HepG2 (cell line): ENCODE data around the gene PMM2. TPM values are rescaled to one million over a fixed set of nuclear protein-coding genes. Genes with fewer than 3 reads are reported as not detected.

Experiments used
- CHD4 ChIP-seq: fragments of 200-600 bp; sonication (generic); IDR thresholded peaks from 2 replicates; pipeline ENCODE4 v1.7.0; 2017; ENCODE audit warnings: mild to moderate bottlenecking, low read length, borderline replicate concordance
- FOSL1 ChIP-seq: sonication (generic); formaldehyde crosslinking; IDR thresholded peaks from 2 replicates; pipeline ENCODE4 v1.9.0; 2021; ENCODE audit warnings: missing genetic modification reagents, borderline replicate concordance
- FOSL2 ChIP-seq: sonication (generic); formaldehyde crosslinking; IDR thresholded peaks from 2 replicates; pipeline ENCODE4 v1.4.0; 2020; ENCODE audit warnings: missing genetic modification reagents
- JUN ChIP-seq: sonication (generic); formaldehyde crosslinking; IDR thresholded peaks from 2 replicates; pipeline ENCODE4 v1.4.0; 2020; ENCODE audit warnings: mild to moderate bottlenecking, missing genetic modification reagents
- JUNB ChIP-seq: sonication (generic); formaldehyde crosslinking; IDR thresholded peaks from 2 replicates; pipeline ENCODE4 v1.8.0; 2022; ENCODE audit warnings: missing genetic modification reagents, mild to moderate bottlenecking, borderline replicate concordance
- NFYC ChIP-seq: IDR thresholded peaks from 2 replicates; pipeline ENCODE4 v1.6.1; 2016; ENCODE audit warnings: missing genetic modification reagents, missing compliant biosample characterization
- PAX8 ChIP-seq: sonication (generic); formaldehyde crosslinking; IDR thresholded peaks from 2 replicates; pipeline ENCODE4 v1.8.0; 2022; ENCODE audit warnings: mild to moderate bottlenecking, missing genetic modification reagents, borderline replicate concordance
- RARA ChIP-seq: IDR thresholded peaks from 2 replicates; pipeline ENCODE4 v1.6.1; 2016; ENCODE audit warnings: missing genetic modification reagents, missing compliant biosample characterization
- TEAD3 ChIP-seq: optimal IDR thresholded peaks from 2 replicates; pipeline ENCODE3; 2016; ENCODE audit warnings: borderline replicate concordance
- ZNF224 ChIP-seq: sonication (generic); formaldehyde crosslinking; IDR thresholded peaks from 2 replicates; pipeline ENCODE4 v1.5.0; 2020; ENCODE audit warnings: mild to moderate bottlenecking, missing genetic modification reagents
- polyA plus RNA-seq, 8 experiments: library from polyadenylated mRNA; depleted of rRNA in 3 of 8; stranded (reverse) in 7 of 8; unstranded in 1 of 8; fragments of >200 nt; fragmentation: Illumina TruSeq in 4 of 8; extraction: Trizol in 4 of 8; gene quantifications; 2 replicates each; pipeline versions ENCODE4 v1.2.1 to v1.2.3, GENCODE V29; 2011 to 2016; ENCODE audit warnings: low read depth in 4 of 8, missing spikeins in 1 of 8, mixed read lengths in 1 of 8; ENCODE audit not compliant: insufficient read depth in 1 of 8
- total RNA-seq, 5 experiments: library from RNA; depleted of rRNA; stranded (reverse); fragments of >200 nt; fragmentation: Illumina TruSeq; extraction: Trizol; gene quantifications; 2 replicates each; pipeline ENCODE4 v1.2.3, GENCODE V29; 2016; ENCODE audit warnings: low read depth in 1 of 5
- TF ChIP-seq, protein P1 (sequence below): IDR thresholded peaks from 2 replicates; pipeline ENCODE4 v1.6.1; 2016
- TF ChIP-seq, protein P2 (sequence below): IDR thresholded peaks from 2 replicates; pipeline ENCODE4 v1.6.1; 2016; ENCODE audit warnings: low read depth
- TF ChIP-seq, protein P3 (sequence below): sonication (generic); formaldehyde crosslinking; IDR thresholded peaks from 2 replicates; pipeline ENCODE4 v1.5.1; 2020; ENCODE audit warnings: mild to moderate bottlenecking, missing genetic modification reagents, borderline replicate concordance
- TF ChIP-seq, protein P4 (sequence below): IDR thresholded peaks from 2 replicates; pipeline ENCODE4 v1.4.0; 2020; ENCODE audit warnings: mild to moderate bottlenecking, missing genetic modification reagents

The PMM2 gene
- total and polyA plus RNA-seq, 2 of the 13 experiments (the other 11 are each of a cell fraction or from before 2014, with no cell fraction given) = 52.2 to 93.7 TPM

DNA sequence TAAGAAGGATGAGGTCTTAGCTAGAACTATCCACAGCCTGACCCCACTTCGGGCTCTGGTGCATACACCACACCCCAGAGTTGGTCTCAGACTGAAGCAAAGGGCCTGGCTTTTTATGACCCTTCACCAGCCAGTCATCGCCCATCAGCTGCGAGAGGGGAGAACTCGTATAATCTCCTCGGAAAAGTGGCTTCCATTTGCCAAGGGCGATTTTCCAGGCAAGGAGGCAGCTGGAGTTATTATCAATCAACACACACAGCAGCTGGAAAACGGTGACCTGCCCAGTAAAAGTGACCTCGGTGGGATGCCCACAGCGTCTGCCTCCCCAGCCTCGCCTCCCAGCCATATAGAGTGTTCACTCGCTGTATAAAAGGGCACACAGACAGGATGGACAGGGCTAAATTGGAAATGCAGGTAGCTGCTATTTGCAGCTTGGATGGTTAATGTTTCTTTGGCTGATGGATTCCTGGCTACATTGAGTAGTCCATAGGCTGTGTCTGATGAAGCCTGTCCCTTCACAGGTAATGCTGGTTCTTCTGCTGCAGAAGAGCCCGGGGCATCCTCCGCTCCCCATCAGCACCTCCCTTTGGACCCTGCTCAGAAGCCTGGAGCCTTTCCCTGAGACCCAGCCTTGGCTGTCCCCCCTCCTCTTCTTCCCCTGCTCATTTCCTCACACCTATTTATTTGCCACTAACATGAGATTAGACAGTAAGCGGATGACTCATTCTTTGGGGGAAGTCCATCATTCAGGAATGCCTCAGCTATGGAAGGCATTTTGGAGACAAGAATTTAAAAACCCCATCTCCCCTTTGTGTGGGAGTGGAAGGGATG is 45.9 kb upstream of the PMM2 start (continued):
- TF ChIP-seq, protein P1, sequence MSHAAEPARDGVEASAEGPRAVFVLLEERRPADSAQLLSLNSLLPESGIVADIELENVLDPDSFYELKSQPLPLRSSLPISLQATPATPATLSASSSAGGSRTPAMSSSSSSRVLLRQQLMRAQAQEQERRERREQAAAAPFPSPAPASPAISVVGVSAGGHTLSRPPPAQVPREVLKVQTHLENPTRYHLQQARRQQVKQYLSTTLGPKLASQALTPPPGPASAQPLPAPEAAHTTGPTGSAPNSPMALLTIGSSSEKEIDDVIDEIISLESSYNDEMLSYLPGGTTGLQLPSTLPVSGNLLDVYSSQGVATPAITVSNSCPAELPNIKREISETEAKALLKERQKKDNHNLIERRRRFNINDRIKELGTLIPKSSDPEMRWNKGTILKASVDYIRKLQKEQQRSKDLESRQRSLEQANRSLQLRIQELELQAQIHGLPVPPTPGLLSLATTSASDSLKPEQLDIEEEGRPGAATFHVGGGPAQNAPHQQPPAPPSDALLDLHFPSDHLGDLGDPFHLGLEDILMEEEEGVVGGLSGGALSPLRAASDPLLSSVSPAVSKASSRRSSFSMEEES (CRISPR knock-in tag) = no peak
- TF ChIP-seq RARA (CRISPR knock-in tag) = 0 out of 2 replicates have a peak, but pooled peaks have one; percentile 12
- TF ChIP-seq, protein P2, sequence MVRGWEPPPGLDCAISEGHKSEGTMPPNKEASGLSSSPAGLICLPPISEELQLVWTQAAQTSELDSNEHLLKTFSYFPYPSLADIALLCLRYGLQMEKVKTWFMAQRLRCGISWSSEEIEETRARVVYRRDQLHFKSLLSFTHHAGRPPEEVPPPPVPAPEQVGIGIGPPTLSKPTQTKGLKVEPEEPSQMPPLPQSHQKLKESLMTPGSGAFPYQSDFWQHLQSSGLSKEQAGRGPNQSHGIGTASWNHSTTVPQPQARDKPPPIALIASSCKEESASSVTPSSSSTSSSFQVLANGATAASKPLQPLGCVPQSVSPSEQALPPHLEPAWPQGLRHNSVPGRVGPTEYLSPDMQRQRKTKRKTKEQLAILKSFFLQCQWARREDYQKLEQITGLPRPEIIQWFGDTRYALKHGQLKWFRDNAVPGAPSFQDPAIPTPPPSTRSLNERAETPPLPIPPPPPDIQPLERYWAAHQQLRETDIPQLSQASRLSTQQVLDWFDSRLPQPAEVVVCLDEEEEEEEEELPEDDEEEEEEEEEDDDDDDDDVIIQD = 0 out of 2 replicates have a peak, but pooled peaks have one; percentile 34
- TF ChIP-seq ZNF224 (CRISPR knock-in tag) = no peak
- 0 out of 2 replicates have a peak, but pooled peaks have one; percentile 39 for TF ChIP-seq JUN (CRISPR knock-in tag)
- peak; percentile 86 for TF ChIP-seq FOSL2 (CRISPR knock-in tag)
- TF ChIP-seq NFYC = no peak
- TF ChIP-seq TEAD3 (CRISPR knock-in tag) = peak; percentile 91
- TF ChIP-seq, protein P3, sequence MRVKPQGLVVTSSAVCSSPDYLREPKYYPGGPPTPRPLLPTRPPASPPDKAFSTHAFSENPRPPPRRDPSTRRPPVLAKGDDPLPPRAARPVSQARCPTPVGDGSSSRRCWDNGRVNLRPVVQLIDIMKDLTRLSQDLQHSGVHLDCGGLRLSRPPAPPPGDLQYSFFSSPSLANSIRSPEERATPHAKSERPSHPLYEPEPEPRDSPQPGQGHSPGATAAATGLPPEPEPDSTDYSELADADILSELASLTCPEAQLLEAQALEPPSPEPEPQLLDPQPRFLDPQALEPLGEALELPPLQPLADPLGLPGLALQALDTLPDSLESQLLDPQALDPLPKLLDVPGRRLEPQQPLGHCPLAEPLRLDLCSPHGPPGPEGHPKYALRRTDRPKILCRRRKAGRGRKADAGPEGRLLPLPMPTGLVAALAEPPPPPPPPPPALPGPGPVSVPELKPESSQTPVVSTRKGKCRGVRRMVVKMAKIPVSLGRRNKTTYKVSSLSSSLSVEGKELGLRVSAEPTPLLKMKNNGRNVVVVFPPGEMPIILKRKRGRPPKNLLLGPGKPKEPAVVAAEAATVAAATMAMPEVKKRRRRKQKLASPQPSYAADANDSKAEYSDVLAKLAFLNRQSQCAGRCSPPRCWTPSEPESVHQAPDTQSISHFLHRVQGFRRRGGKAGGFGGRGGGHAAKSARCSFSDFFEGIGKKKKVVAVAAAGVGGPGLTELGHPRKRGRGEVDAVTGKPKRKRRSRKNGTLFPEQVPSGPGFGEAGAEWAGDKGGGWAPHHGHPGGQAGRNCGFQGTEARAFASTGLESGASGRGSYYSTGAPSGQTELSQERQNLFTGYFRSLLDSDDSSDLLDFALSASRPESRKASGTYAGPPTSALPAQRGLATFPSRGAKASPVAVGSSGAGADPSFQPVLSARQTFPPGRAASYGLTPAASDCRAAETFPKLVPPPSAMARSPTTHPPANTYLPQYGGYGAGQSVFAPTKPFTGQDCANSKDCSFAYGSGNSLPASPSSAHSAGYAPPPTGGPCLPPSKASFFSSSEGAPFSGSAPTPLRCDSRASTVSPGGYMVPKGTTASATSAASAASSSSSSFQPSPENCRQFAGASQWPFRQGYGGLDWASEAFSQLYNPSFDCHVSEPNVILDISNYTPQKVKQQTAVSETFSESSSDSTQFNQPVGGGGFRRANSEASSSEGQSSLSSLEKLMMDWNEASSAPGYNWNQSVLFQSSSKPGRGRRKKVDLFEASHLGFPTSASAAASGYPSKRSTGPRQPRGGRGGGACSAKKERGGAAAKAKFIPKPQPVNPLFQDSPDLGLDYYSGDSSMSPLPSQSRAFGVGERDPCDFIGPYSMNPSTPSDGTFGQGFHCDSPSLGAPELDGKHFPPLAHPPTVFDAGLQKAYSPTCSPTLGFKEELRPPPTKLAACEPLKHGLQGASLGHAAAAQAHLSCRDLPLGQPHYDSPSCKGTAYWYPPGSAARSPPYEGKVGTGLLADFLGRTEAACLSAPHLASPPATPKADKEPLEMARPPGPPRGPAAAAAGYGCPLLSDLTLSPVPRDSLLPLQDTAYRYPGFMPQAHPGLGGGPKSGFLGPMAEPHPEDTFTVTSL = peak; percentile 57; the same call in 1 of the 2 replicates
- TF ChIP-seq CHD4 = no peak
- peak; percentile 24; the same call in 1 of the 2 replicates for TF ChIP-seq JUNB
- peak; percentile 33; the same call in 1 of the 2 replicates for TF ChIP-seq FOSL1 (CRISPR knock-in tag)
- TF ChIP-seq, protein P4, sequence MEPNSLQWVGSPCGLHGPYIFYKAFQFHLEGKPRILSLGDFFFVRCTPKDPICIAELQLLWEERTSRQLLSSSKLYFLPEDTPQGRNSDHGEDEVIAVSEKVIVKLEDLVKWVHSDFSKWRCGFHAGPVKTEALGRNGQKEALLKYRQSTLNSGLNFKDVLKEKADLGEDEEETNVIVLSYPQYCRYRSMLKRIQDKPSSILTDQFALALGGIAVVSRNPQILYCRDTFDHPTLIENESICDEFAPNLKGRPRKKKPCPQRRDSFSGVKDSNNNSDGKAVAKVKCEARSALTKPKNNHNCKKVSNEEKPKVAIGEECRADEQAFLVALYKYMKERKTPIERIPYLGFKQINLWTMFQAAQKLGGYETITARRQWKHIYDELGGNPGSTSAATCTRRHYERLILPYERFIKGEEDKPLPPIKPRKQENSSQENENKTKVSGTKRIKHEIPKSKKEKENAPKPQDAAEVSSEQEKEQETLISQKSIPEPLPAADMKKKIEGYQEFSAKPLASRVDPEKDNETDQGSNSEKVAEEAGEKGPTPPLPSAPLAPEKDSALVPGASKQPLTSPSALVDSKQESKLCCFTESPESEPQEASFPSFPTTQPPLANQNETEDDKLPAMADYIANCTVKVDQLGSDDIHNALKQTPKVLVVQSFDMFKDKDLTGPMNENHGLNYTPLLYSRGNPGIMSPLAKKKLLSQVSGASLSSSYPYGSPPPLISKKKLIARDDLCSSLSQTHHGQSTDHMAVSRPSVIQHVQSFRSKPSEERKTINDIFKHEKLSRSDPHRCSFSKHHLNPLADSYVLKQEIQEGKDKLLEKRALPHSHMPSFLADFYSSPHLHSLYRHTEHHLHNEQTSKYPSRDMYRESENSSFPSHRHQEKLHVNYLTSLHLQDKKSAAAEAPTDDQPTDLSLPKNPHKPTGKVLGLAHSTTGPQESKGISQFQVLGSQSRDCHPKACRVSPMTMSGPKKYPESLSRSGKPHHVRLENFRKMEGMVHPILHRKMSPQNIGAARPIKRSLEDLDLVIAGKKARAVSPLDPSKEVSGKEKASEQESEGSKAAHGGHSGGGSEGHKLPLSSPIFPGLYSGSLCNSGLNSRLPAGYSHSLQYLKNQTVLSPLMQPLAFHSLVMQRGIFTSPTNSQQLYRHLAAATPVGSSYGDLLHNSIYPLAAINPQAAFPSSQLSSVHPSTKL (CRISPR knock-in tag) = peak; percentile 49
- TF ChIP-seq PAX8 (CRISPR knock-in tag) = no peak
